Endothelial cell of umbilical vein (primary cell): ENCODE results near the gene GAR1. TPM values are rescaled to one million over a fixed set of nuclear protein-coding genes. Genes with fewer than 3 reads are reported as not detected.

Experiments
- BruUV-seq: library from RNA; stranded (reverse); fragments of 400-500 nt; replicated peaks from 2 replicates; lab custom pipeline; 2021; lab: Mats Ljungman, UMichigan
- CTCF ChIA-PET: fragments of 300-600, 350-600 bp; sonication (Branson Sonifier 250); formaldehyde crosslinking; loops from one replicate; lab custom pipeline; 2021; ENCODE audit warnings: antibody characterized with exemption, inconsistent platforms; lab: Charles Lee
- POLR2A ChIA-PET: fragments of 300-600, 350-600 bp; sonication (Branson Sonifier 250); formaldehyde crosslinking; loops from one replicate; lab custom pipeline; 2021; ENCODE audit warnings: antibody characterized with exemption, inconsistent platforms; lab: Charles Lee
- DNase-seq: peaks from one replicate; pipeline ENCODE4 v3.0.0-alpha.2; 2011; ENCODE audit warnings: low read depth, low spot score
- FAIRE-seq: peaks from 2 replicates; lab custom pipeline; 2011; peaks lifted over from hg19 to GRCh38; lab: Jason Lieb, UNC
- H2AFZ ChIP-seq: 2 replicates; pipeline ENCODE4 v1.6.0; 2012; ENCODE audit warnings: low read depth, low read length, control low read depth, inconsistent platforms
- H3K27ac ChIP-seq: 2 replicates; pipeline ENCODE4 v1.5.1; 2011; ENCODE audit warnings: low read depth, mild to moderate bottlenecking, control low read depth, low read length, moderate library complexity; ENCODE audit not compliant: insufficient read depth
- H3K27me3 ChIP-seq, 2 experiments: 2 replicates each; pipeline versions ENCODE4 v1.6.0 to v1.6.1; 2011; ENCODE audit warnings: low read length in 2 of 2, mixed read lengths in 1 of 2; ENCODE audit not compliant: control insufficient read depth in 2 of 2, insufficient read depth in 2 of 2
- H3K36me3 ChIP-seq, 2 experiments: 2 replicates in 1 of 2; 3 replicates in 1 of 2; pipeline ENCODE4 v1.5.1; 2011; ENCODE audit warnings: low read length in 2 of 2, mild to moderate bottlenecking in 1 of 2, moderate library complexity in 1 of 2; ENCODE audit not compliant: control insufficient read depth in 2 of 2, insufficient read depth in 2 of 2; ENCODE audit errors: extremely low read depth in 1 of 2
- H3K4me1 ChIP-seq: 3 replicates; pipeline ENCODE4 v1.5.1; 2011; ENCODE audit warnings: mild to moderate bottlenecking, low read length; ENCODE audit not compliant: control insufficient read depth, insufficient read depth; ENCODE audit errors: extremely low read depth
- H3K4me2 ChIP-seq: 2 replicates; pipeline ENCODE4 v1.6.1; 2011; ENCODE audit warnings: low read length, control low read depth, mixed read lengths; ENCODE audit not compliant: insufficient read depth
- H3K4me3 ChIP-seq, 3 experiments: fragments of 200-600 bp in 1 of 3; sonication (generic), shearing (Covaris generic) in 1 of 3; replicated peaks in 1 of 3; 2 replicates each; pipeline ENCODE4 v1.5.1; 2011 to 2016; ENCODE audit warnings: control low read depth in 3 of 3, low read length in 3 of 3, mild to moderate bottlenecking in 2 of 3, inconsistent platforms in 1 of 3, low read depth in 1 of 3, moderate library complexity in 1 of 3; ENCODE audit not compliant: insufficient read depth in 1 of 3
- H3K79me2 ChIP-seq: 2 replicates; pipeline ENCODE4 v1.6.0; 2012; ENCODE audit warnings: low read length, inconsistent platforms; ENCODE audit not compliant: control insufficient read depth, insufficient read depth
- H3K9ac ChIP-seq: replicated peaks from 2 replicates; pipeline ENCODE3; 2011; ENCODE audit warnings: low read length, control low read depth; ENCODE audit not compliant: insufficient read depth; ENCODE audit errors: extremely low read depth
- H3K9me1 ChIP-seq: replicated peaks from 3 replicates; pipeline ENCODE4 v1.6.0; 2011; ENCODE audit warnings: mild to moderate bottlenecking, low read length; ENCODE audit not compliant: control insufficient read depth, insufficient read depth; ENCODE audit errors: extremely low read depth
- H3K9me3 ChIP-seq: replicated peaks from 2 replicates; pipeline ENCODE4 v1.5.1; 2012; ENCODE audit warnings: low read length, inconsistent platforms; ENCODE audit not compliant: control insufficient read depth, insufficient read depth
- H4K20me1 ChIP-seq: replicated peaks from 2 replicates; pipeline ENCODE3; 2011; ENCODE audit warnings: mild to moderate bottlenecking, low read length; ENCODE audit not compliant: control insufficient read depth, insufficient read depth; ENCODE audit errors: extremely low read depth
- CTCF ChIP-seq, 2 donors: IDR thresholded peaks; 1 replicate in 1 of 2; 2 replicates in 1 of 2; pipeline ENCODE4 v1.5.1; 2011; ENCODE audit warnings: low read length in 2 of 2, mild to moderate bottlenecking in 2 of 2, moderate library complexity in 2 of 2, control low read depth in 1 of 2, inconsistent platforms in 1 of 2, low read depth in 1 of 2; ENCODE audit not compliant: insufficient read depth in 1 of 2; ENCODE audit errors: extremely low read depth in 1 of 2
- EZH2 ChIP-seq: IDR thresholded peaks from 2 replicates; pipeline ENCODE4 v1.6.1; 2012; ENCODE audit warnings: borderline replicate concordance, low read depth, mild to moderate bottlenecking, moderate library complexity, low read length, inconsistent platforms; ENCODE audit not compliant: severe bottlenecking
- FOS ChIP-seq: IDR thresholded peaks from 2 replicates; pipeline ENCODE4 v1.6.1; 2011; ENCODE audit warnings: mild to moderate bottlenecking, low read length, moderate library complexity, borderline replicate concordance; ENCODE audit not compliant: insufficient read depth
- GATA2 ChIP-seq: IDR thresholded peaks from 2 replicates; pipeline ENCODE4 v1.7.0; 2011; ENCODE audit warnings: low read depth, mild to moderate bottlenecking, moderate library complexity, mixed read lengths, low read length; ENCODE audit not compliant: insufficient read length, insufficient read depth
- JUN ChIP-seq: IDR thresholded peaks from 2 replicates; pipeline ENCODE4 v1.6.1; 2011; ENCODE audit warnings: borderline replicate concordance, low read depth; ENCODE audit not compliant: insufficient read length, insufficient read depth
- MAX ChIP-seq: IDR thresholded peaks from 2 replicates; pipeline ENCODE4 v1.6.1; 2011; ENCODE audit not compliant: insufficient read depth, insufficient read length
- MYC ChIP-seq: IDR thresholded peaks from one replicate; pipeline ENCODE4 v1.6.1; 2011; ENCODE audit warnings: mild to moderate bottlenecking, low read depth, low read length
- POLR2A ChIP-seq: IDR thresholded peaks from 2 replicates; pipeline ENCODE4 v1.6.1; 2012; ENCODE audit warnings: low read depth, mild to moderate bottlenecking, control low read depth, low read length
- POLR2AphosphoS5 ChIP-seq: IDR thresholded peaks from 2 replicates; pipeline ENCODE4 v1.6.1; 2012; ENCODE audit warnings: low read depth, mild to moderate bottlenecking, control low read depth, low read length, moderate library complexity; ENCODE audit not compliant: insufficient read depth
- dilution Hi-C: fragments of 300-500 bp; cut with MboI; formaldehyde crosslinking; loops from one replicate; pipeline ENCODE4 v1.15.0; 2019; ENCODE audit warnings: low sequenced_read_pairs; ENCODE audit not compliant: extremely low pct_ligation_motif_present
- intact Hi-C: fragments of 100-400 bp; cut with micrococcal nuclease; formaldehyde crosslinking; loops from one replicate; pipeline ENCODE4 v1.10.0; 2022
- polyA plus RNA-seq, 4 experiments: library from polyadenylated mRNA; depleted of rRNA in 3 of 4; stranded (reverse) in 3 of 4; unstranded in 1 of 4; fragments of >200 nt; gene quantifications; 2 replicates each; pipeline versions ENCODE4 v1.2.1 to v1.2.3, GENCODE V29; 2011 to 2012; ENCODE audit warnings: missing spikeins in 1 of 4
- total RNA-seq: library from RNA; stranded (reverse); gene quantifications from 2 replicates; pipeline ENCODE4 v1.2.3, GENCODE V29; 2021

The GAR1 gene
- total and polyA plus RNA-seq, 2 donors (not counting 3 experiments of a cell fraction or from before 2014, with no cell fraction given): 12.7 to 29.1 TPM

- BruUV-seq: TSS peak; percentile 47
- Histone ChIP-seq H3K9me3 (no peaks in the 10 kb centered on the region), H3K27me3 (no peaks in the 10 kb centered on the region), H3K36me3 (no peaks in the 10 kb centered on the region), H3K4me1 (peaks cover 12% of the 10 kb centered on the region), H3K9ac (peak overlapping the region; percentile 43), H2AFZ (peak overlapping the region; percentile 48), H3K27ac (no peak overlapping the region), H3K79me2 (no peaks in the 10 kb centered on the region), H3K4me2 (peak overlapping the region; percentile 86), H3K9me1 (no peaks in the 10 kb centered on the region), H4K20me1 (no peaks in the 10 kb centered on the region), H3K4me3 (peak overlapping the region; percentile 6 to 71 (median 37))
- no peak for TF ChIP-seq POLR2A
- TF ChIP-seq FOS: no peak
- TF ChIP-seq EZH2: no peak
- no peak for TF ChIP-seq GATA2
- no peak for TF ChIP-seq POLR2AphosphoS5
- no peak for TF ChIP-seq MYC
- no peak for TF ChIP-seq JUN
- TF ChIP-seq MAX: no peak
- no peak for TF ChIP-seq CTCF (IDR thresholded peaks at IDR 0.05; ENCODE audit: extremely low read depth in 1 of 2, insufficient read depth in 1 of 2, low read depth in 1 of 2, low read length in 2 of 2)
- dilution Hi-C loops: no loop called here
- DNase-seq (peak; percentile 54), FAIRE-seq (no peak)
- CTCF ChIA-PET: interaction anchor here (0.8 to 1.9 kb wide), 10 partner anchors 14 to 376 kb away, joined by 3 to 14 read pairs (median 5); partner anchors contain the start of genes CASP6, GAR1 and SEC24B
- POLR2A ChIA-PET: no interaction called here
- intact Hi-C loops: loop anchor here (5.0 kb wide), 1 partner anchor 239 kb away; the partner anchor contains the start of gene MCUB
These were observed 14.3 kb upstream of the GAR1 start for GRCh38 chr4:109801099-109801789.
